Measurements from ENCODE around the gene REEP5. TPM values are rescaled to one million over a fixed set of nuclear protein-coding genes. Genes with fewer than 3 reads are reported as not detected.
A peak's percentile ranks its signal among the peaks of the same experiment; 100 is the strongest.

Gene REEP5
- total RNA-seq, 3 donors from 2014 or later, result 58.6 to 83.8 (median 75.7) TPM

DNA sequence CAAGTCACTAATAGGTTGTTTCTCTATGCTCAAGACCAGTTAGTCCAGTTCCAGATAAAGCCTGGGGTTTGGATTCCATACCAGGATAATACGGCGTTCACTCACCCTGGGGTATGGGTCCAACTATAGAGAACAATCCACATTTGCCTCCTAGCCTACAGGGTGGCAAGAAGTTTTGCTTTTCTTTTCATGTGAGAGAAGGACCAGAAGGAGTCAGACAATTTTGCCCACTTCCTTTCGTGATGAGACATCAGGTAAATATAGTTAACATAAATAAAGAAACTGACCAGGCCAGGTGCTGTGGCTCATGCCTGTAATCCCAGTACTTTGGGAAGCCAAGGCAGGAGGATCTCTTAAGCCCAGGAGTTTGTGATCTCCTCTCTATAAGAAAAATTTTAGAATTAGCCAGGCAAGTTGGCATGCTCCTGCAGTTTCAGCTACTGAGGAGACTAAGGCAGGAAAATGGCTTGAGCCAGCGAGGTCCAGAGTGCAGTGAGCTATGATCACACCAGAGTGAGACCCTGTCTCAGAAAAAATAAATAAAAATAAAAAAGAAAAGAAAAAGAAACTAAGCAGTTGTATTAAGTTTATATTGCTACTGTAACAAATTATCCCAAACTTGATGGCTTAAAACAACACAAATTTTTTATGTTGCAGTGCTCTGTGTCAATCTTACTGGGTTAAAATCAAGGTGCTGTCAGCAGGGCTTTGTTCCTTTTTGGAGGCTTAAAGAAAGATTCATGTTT lies 7.5 kb upstream of the REEP5 start:
- DNase-seq (no peak), ATAC-seq (peak; percentile 55)
- intact Hi-C loops (cut with DNase I, micrococcal nuclease), result no loop called here
- Histone ChIP-seq H3K4me1 (ENCODE audit: low read depth) (no peaks in the 10 kb centered on the region), H3K9me3 (no peaks in the 10 kb centered on the region), H3K36me3 (ENCODE audit: low read depth) (no peaks in the 10 kb centered on the region), H3K4me3 (no peak overlapping the region)
- TF ChIP-seq, protein P1, sequence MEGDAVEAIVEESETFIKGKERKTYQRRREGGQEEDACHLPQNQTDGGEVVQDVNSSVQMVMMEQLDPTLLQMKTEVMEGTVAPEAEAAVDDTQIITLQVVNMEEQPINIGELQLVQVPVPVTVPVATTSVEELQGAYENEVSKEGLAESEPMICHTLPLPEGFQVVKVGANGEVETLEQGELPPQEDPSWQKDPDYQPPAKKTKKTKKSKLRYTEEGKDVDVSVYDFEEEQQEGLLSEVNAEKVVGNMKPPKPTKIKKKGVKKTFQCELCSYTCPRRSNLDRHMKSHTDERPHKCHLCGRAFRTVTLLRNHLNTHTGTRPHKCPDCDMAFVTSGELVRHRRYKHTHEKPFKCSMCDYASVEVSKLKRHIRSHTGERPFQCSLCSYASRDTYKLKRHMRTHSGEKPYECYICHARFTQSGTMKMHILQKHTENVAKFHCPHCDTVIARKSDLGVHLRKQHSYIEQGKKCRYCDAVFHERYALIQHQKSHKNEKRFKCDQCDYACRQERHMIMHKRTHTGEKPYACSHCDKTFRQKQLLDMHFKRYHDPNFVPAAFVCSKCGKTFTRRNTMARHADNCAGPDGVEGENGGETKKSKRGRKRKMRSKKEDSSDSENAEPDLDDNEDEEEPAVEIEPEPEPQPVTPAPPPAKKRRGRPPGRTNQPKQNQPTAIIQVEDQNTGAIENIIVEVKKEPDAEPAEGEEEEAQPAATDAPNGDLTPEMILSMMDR (IDR thresholded peaks at IDR 0.05), result no peak

DNA sequence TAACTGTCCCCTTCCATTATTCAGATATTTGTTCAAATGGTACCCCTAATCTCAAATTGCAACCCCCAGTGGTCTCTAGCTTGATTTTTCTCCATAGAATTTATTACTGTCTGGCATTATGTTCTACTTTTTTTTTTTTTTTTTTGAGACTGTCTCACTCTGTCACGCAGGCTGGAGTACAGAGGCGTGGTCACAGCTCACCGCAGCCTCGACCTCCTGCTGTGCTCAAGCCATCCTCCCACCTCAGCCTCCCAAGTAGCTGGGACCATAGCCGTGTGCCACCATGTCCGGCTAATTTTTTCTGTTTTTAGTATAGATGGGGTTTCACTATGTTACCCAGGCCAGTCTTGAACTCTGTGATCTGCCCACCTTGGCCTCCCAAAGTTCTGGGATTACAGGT lies 2.0 kb upstream of the REEP5 start:
- ATAC-seq (no peak), DNase-seq (no peak)
- H3K9me3 ChIP-seq, result no peaks in the 10 kb centered on the region
- no peak overlapping the region for H3K4me3 ChIP-seq
- TF ChIP-seq, protein P1 (IDR thresholded peaks at IDR 0.05), result no peak
- intact Hi-C loops (cut with DNase I, micrococcal nuclease), result no loop called here
- no peaks in the 10 kb centered on the region for H3K36me3 ChIP-seq (ENCODE audit: low read depth)
- H3K4me1 ChIP-seq (ENCODE audit: low read depth), result peaks cover 14% of the 10 kb centered on the region

DNA sequence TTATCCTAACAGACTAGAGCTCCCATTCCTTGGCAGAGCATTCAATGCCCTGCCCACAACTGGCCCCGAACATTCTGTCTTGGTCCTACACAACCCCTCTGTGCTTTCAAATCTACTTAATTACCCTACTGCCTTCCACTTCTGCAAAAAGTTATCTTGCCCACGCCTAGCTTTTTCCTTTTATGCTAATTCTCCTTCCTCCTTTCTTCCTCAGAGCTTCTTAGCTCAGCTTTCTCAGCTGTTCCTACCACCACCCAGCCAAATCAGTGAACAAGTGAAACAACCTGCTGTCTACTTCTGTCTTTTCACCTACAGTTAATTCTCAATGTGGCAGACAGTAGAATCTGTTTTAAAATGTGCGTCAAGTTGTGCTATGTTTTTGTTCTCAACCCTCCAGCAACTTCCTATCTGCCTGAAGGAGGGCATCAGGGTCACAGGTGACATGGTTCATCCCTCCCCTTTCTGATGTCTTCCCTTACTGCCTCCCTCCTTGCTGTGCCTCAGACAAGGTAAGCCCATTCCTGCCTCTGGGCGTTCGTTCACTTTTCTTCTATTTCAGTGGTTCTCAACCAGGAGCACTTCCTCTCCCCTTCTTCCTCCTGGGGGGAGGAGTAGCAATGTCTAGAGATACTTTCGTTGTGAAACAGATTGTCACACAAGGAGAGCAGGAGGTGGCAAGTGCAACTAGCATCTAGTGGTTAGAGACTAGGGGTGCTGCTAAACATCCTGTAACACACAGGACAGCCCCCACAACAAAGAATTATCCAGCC lies 1.3 kb upstream of the REEP5 start:
- Histone ChIP-seq H3K9me3 (no peaks in the 10 kb centered on the region), H3K4me3 (no peak overlapping the region), H3K36me3 (ENCODE audit: low read depth) (no peaks in the 10 kb centered on the region), H3K4me1 (ENCODE audit: low read depth) (peaks cover 16% of the 10 kb centered on the region)
- intact Hi-C loops (cut with DNase I, micrococcal nuclease), result no loop called here
- DNase-seq, result peak in 1 of 3 donors; percentile 25
- TF ChIP-seq, protein P1 (IDR thresholded peaks at IDR 0.05), result no peak
- peak; percentile 3 for ATAC-seq

DNA sequence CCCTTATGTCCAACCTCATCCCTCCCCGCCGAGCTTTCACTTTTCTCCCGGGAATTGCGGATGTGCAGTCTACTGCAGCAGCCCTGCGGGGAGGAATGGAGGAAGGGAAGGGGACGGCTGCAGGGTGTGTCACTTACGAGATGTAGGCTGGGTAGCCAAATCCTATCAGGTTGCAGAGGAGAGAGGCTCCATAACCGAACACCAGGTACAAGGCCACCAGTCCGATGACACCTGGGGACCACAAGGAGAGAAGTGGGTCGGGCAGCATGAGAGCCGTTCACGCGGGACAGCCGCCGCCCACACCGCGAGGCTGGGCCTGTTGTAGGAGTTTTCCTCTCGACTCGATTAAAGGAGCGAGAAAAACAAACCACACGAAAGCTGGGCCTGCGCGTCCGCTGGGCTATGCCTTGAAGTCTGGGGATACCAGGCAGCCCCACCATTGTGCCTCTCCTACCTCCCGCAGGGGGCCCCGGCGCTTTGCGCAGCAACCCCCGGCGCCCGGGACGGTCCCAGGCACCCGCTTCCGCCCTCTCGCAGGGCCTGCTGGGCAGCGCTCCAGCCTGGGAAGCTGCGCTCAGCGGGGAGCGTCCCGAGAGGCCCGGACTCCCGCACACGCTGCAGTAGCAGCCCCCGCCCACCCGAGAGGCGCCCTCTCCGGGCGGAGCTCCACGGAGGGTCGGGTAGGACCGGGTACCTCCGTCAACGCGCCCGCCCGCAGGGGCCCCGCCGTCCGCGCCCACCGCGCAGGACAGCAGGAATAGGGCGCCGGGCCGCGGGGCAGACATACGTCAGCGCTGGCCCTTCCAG lies 798 bp downstream of the REEP5 start:
- peak overlapping the region; percentile 95 for H3K4me3 ChIP-seq
- intact Hi-C loops (cut with DNase I, micrococcal nuclease), result no loop called here
- peaks cover 24% of the 10 kb centered on the region for H3K4me1 ChIP-seq (ENCODE audit: low read depth)
- no peaks in the 10 kb centered on the region for H3K36me3 ChIP-seq (ENCODE audit: low read depth)
- TF ChIP-seq, protein P1 (IDR thresholded peaks at IDR 0.05), result no peak
- H3K9me3 ChIP-seq, result no peaks in the 10 kb centered on the region
- DNase-seq, result peak; percentile 69 to 83 (median 82)
- peak; percentile 80 for ATAC-seq

DNA sequence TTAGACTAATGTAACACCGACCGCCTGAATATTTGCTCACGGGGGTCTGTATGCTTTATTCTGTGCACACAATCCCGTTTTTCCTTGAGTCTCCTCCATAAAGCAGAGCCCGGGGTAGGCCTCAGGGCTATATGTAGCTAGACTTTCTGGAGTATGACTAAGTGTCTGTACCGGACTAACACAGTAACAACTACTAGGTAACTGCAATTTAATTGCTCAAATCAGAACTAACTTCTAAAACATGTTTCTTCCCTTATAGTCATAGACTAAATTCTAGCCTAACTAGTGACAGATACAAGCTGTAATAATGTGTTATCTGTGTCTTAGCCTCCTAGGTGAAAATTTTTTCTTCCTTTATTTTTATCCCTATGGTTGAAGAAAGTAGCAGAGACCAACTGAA lies 2.1 kb downstream of the REEP5 start:
- DNase-seq, result no peak
- H3K9me3 ChIP-seq, result no peaks in the 10 kb centered on the region
- peaks cover 27% of the 10 kb centered on the region for H3K4me1 ChIP-seq (ENCODE audit: low read depth)
- intact Hi-C loops (cut with DNase I, micrococcal nuclease), result no loop called here
- ATAC-seq, result no peak
- no peaks in the 10 kb centered on the region for H3K36me3 ChIP-seq (ENCODE audit: low read depth)
- TF ChIP-seq, protein P1 (IDR thresholded peaks at IDR 0.05), result no peak
- H3K4me3 ChIP-seq, result no peak overlapping the region
